Ascending aorta (tissue), 2 donors: Measurements from ENCODE around the gene NAA10. TPM values are rescaled to one million over a fixed set of nuclear protein-coding genes. Genes with fewer than 3 reads are reported as not detected.

ENCODE experiments used
- DNase-seq, 2 donors: peaks; one replicate each; pipeline ENCODE4 v3.0.0-alpha.2; 2019; ENCODE audit warnings: low spot score in 2 of 2
- H3K27ac ChIP-seq, 2 donors: fragments of 200-600 bp; sonication (generic); one replicate each; pipeline ENCODE4 v1.5.1; 2016 to 2017; ENCODE audit warnings: mild to moderate bottlenecking in 1 of 2
- H3K27me3 ChIP-seq: fragments of 200-600 bp; sonication (generic); one replicate; pipeline ENCODE4 v1.5.1; 2017
- H3K36me3 ChIP-seq, 2 donors: fragments of 200-600 bp; sonication (generic); one replicate each; pipeline ENCODE4 v1.5.1; 2016
- H3K4me1 ChIP-seq, 2 donors: fragments of 200-600 bp; sonication (generic); one replicate each; pipeline ENCODE4 v1.5.1; 2016 to 2017; ENCODE audit warnings: mild to moderate bottlenecking in 1 of 2
- H3K4me3 ChIP-seq, 2 donors: fragments of 200-600 bp; sonication (generic); one replicate each; pipeline ENCODE4 v1.5.1; 2016 to 2017; ENCODE audit warnings: mild to moderate bottlenecking in 1 of 2
- H3K9me3 ChIP-seq, 2 donors: fragments of 200-600 bp; sonication (generic); one replicate each; pipeline ENCODE4 v1.5.1; 2016
- CTCF ChIP-seq, 3 experiments: fragments of 200-600 bp in 2 of 3; fragments of 450-650 bp in 1 of 3; sonication (generic) in 2 of 3; IDR thresholded peaks; one replicate each; pipeline ENCODE4 v1.5.1; 2016 to 2019; ENCODE audit warnings: antibody characterized with exemption in 3 of 3, mild to moderate bottlenecking in 1 of 3, moderate library complexity in 1 of 3
- intact Hi-C: fragments of 100-400 bp; cut with DNase I; formaldehyde crosslinking; loops from one replicate; pipeline ENCODE4 v1.15.1; 2023
- total RNA-seq: library from RNA; depleted of rRNA; stranded (reverse); fragments of >200 nt; gene quantifications from one replicate; pipeline ENCODE4 v1.1.0, GENCODE V29; 2016

The NAA10 gene
- total RNA-seq, 1 donor from 2014 or later, result 155 TPM

DNA sequence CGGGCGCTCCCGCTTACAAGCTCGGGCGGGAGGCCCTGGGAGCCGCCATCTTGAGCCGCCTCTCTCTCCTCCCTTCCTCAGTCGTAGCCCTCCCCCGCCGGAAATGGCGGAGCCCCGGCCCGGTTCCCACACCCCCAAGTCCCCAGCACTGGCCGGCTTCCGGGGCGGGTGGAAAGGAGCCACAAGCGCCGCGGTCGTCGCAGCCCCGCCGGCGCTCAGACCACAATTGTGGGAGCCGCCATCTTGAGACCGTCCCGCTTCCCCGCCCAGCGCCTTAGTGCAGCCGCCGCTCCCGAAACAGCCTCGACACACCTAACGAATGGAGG, 36.2 kb upstream of the NAA10 start:
- H3K36me3 ChIP-seq, result no peaks in the 10 kb centered on the region
- DNase-seq, result peak; percentile 77 to 95
- H3K4me3 ChIP-seq, result peak overlapping the region; percentile 84 to 91
- peaks cover 16 to 18% of the 10 kb centered on the region in 2 donors for H3K4me1 ChIP-seq
- TF ChIP-seq CTCF (IDR thresholded peaks at IDR 0.05), result no peak
- no peaks in the 10 kb centered on the region for H3K9me3 ChIP-seq
- intact Hi-C loops, result loop anchor here (5.0 kb wide), 1 partner anchor 571 kb away; no protein-coding TSS in a partner anchor
- H3K27ac ChIP-seq, result peak overlapping the region; percentile 98 to 99
- no peaks in the 10 kb centered on the region for H3K27me3 ChIP-seq

- no peak for DNase-seq
- no peak for TF ChIP-seq CTCF (IDR thresholded peaks at IDR 0.05)
- intact Hi-C loops, result loop anchor here (5.0 kb wide), 1 partner anchor 572 kb away; no protein-coding TSS in a partner anchor
- Histone ChIP-seq H3K36me3 (no peaks in the 10 kb centered on the region), H3K27ac (peak overlapping the region; percentile 98 to 99), H3K27me3 (no peaks in the 10 kb centered on the region), H3K4me3 (peak overlapping the region; percentile 84 to 91), H3K9me3 (no peaks in the 10 kb centered on the region), H3K4me1 (peaks cover 18 to 21% of the 10 kb centered on the region in 2 donors)
Measured at GRCh38 chrX:153970357-153971123, 35.7 kb upstream of the NAA10 start.

DNA sequence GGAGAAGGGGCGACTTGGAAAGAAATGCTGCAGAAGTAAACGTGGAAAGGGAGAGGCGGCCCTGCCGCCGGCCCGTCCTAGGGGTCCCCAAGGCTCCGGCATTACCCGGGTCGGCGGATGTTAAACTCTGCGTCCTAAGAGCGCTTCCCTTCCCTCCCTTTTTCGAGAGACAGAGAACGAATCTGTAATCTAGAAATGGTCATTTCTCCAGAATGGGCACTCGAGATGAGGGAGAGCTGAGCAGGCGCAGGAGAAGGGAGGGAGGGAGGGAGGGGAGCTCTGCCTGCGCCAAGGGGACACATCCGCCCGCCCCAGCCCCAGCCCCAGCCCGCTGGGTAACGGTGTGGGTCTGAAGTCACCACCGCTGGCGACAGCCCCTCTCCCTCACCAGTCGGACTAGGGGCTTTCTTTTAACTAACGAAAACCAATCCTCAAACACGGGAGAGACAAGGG, 35.1 kb upstream of the NAA10 start:
- intact Hi-C loops, result loop anchor here (5.0 kb wide), 1 partner anchor 572 kb away; no protein-coding TSS in a partner anchor
- TF ChIP-seq CTCF (IDR thresholded peaks at IDR 0.05), result no peak
- no peaks in the 10 kb centered on the region for H3K27me3 ChIP-seq
- H3K4me1 ChIP-seq, result peaks cover 18 to 21% of the 10 kb centered on the region in 2 donors
- peak overlapping the region; percentile 84 to 91 for H3K4me3 ChIP-seq
- peak overlapping the region; percentile 98 to 99 for H3K27ac ChIP-seq
- no peaks in the 10 kb centered on the region for H3K36me3 ChIP-seq
- H3K9me3 ChIP-seq, result no peaks in the 10 kb centered on the region
- DNase-seq, result no peak

DNA sequence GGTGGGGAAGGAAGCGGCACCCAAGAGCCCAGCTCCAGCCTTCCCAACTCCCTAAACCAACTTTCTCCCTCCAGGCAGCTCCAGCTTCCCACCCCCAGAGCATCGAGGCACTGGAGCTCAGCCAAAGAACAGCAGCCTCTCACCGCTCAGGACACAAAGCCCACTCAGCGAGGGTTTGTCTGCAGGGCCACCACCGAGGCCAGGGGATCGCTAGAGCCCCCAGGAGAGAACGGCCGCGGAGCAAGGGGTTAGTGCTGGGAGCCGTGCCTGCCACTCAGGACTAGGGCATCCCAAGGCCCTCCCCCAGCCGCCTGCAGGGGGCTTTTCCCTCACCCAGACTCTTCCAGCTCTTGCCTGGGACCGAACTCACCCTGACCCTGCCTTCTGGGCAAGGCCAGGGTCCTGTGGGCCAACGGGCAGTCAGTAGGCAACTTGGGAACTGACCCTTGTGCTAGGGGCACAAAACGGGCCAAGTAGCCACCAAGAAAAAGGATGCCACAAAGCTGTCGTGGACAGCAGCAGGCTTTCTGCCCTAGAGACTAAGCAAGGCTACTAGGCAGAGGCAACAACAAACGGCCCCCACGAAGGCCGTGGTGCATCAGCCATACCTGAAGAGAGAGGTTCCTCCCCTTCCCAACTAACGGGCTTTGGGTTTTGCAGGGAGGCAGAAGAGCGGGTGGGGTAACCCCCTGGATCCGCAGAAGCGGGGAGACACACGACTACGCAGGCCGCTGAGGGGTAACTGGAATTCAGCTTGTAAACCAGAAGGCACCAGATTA, 34.5 kb upstream of the NAA10 start:
- no peaks in the 10 kb centered on the region for H3K27me3 ChIP-seq
- peak overlapping the region; percentile 84 to 91 for H3K4me3 ChIP-seq
- H3K36me3 ChIP-seq, result peaks cover 1 to 3% of the 10 kb centered on the region in 2 donors
- intact Hi-C loops, result no loop called here
- H3K9me3 ChIP-seq, result no peaks in the 10 kb centered on the region
- H3K4me1 ChIP-seq, result peaks cover 18 to 21% of the 10 kb centered on the region in 2 donors
- no peak for DNase-seq
- TF ChIP-seq CTCF (IDR thresholded peaks at IDR 0.05), result no peak
- peak overlapping the region; percentile 98 to 99 for H3K27ac ChIP-seq

- Histone ChIP-seq H3K27ac (peak overlapping the region; percentile 98 to 99), H3K9me3 (no peaks in the 10 kb centered on the region), H3K27me3 (no peaks in the 10 kb centered on the region), H3K4me3 (peak overlapping the region; percentile 84 to 91), H3K36me3 (peaks cover 6 to 8% of the 10 kb centered on the region in 2 donors), H3K4me1 (peaks cover 16 to 21% of the 10 kb centered on the region in 2 donors)
- intact Hi-C loops, result no loop called here
- no peak for DNase-seq
- no peak for TF ChIP-seq CTCF (IDR thresholded peaks at IDR 0.05)
Measured at GRCh38 chrX:153968754-153969124, 33.9 kb upstream of the NAA10 start.
